Aorta (tissue), 5 donors: ENCODE measurements around the gene SKIC3. TPM values are rescaled to one million over a fixed set of nuclear protein-coding genes. Genes with fewer than 3 reads are reported as not detected.

ENCODE experiments used
- ATAC-seq: fragments of 200-7000 bp; cut with Tn5 transposase; one replicate; pipeline ENCODE4 v1.9.1; 2022; ENCODE audit warnings: moderate library complexity; ENCODE audit not compliant: low FRiP score
- DNase-seq, 2 donors: peaks; one replicate each; pipeline ENCODE4 v3.0.0-alpha.2; 2020
- H3K27ac ChIP-seq, 2 donors: one replicate each; pipeline ENCODE4 v1.5.1; 2013; ENCODE audit warnings: low read length in 2 of 2, mild to moderate bottlenecking in 2 of 2, moderate library complexity in 2 of 2, control low read depth in 1 of 2, inconsistent platforms in 1 of 2, low read depth in 1 of 2
- H3K27me3 ChIP-seq, 2 donors: one replicate each; pipeline ENCODE4 v1.6.1; 2013; ENCODE audit warnings: control low read depth in 1 of 2, low read length in 1 of 2, mild to moderate bottlenecking in 1 of 2, moderate library complexity in 1 of 2; ENCODE audit not compliant: insufficient read depth in 2 of 2, control insufficient read depth in 1 of 2
- H3K36me3 ChIP-seq, 2 donors: one replicate each; pipeline ENCODE4 v1.6.1; 2013; ENCODE audit warnings: control low read depth in 1 of 2, low read length in 1 of 2, mild to moderate bottlenecking in 1 of 2; ENCODE audit not compliant: insufficient read depth in 2 of 2, control insufficient read depth in 1 of 2
- H3K4me1 ChIP-seq, 2 donors: one replicate each; pipeline ENCODE4 v1.6.1; 2013; ENCODE audit warnings: low read length in 2 of 2, control low read depth in 1 of 2, mild to moderate bottlenecking in 1 of 2, moderate library complexity in 1 of 2; ENCODE audit not compliant: insufficient read depth in 2 of 2, control insufficient read depth in 1 of 2
- H3K4me3 ChIP-seq, 2 donors: one replicate each; pipeline ENCODE4 v1.5.1; 2013; ENCODE audit warnings: low read length in 2 of 2, control low read depth in 1 of 2, mild to moderate bottlenecking in 1 of 2
- H3K9me3 ChIP-seq: one replicate; pipeline ENCODE4 v1.6.1; 2013; ENCODE audit warnings: mild to moderate bottlenecking, low read length; ENCODE audit not compliant: control insufficient read depth
- WGBS, 2 donors: extraction: QIAGEN DNeasy Blood & Tissue Kit; methylation state at CpG; one replicate each; pipeline ENCODE4 v1.1.7; 2013; 5-methylcytosine and 5-hydroxymethylcytosine counted together
- intact Hi-C, 2 donors: fragments of 100-400 bp; cut with DNase I; formaldehyde crosslinking; loops; one replicate each; pipeline versions ENCODE4 v1.14.2 to v1.15.0; 2022
- long read RNA-seq, 2 donors: library from polyadenylated mRNA; unstranded; transcript quantifications; one replicate each; pipeline ENCODE4 v2.0.0, GENCODE V29; 2020 to 2021
- polyA plus RNA-seq, 2 donors: library from polyadenylated mRNA; stranded (reverse); fragments of 200-250 nt; gene quantifications; one replicate each; pipeline ENCODE4 v1.2.3, GENCODE V29; 2013
- total RNA-seq, 2 donors: library from RNA; stranded (reverse); fragmentation: NEBNext Ultra II Directional; extraction: Animal tissue kit (Norgen Biotek cat#: 25700); gene quantifications; one replicate each; pipeline ENCODE4 v1.2.1, GENCODE V29; 2021
- donor health status: healthy with polysubstance abuse.
- donor health status: Bipolar disorder and iron deficiency.
- donor health status: DM: no; HTN: no; CAD: no.
- donor health status: DM: no; HTN: no; CAD: no.
- donor health status: DM: yes; HTN: yes; CAD: no.

The SKIC3 gene
- total RNA-seq (10 to 100 TPM; 80.6 to 98.4 TPM), polyA plus RNA-seq (10 to 100 TPM; 14.8 to 28.1 TPM)
- long read RNA-seq, donor 1, partial matches to known transcripts, result 24 of 33 reads
- long read RNA-seq, donor 1, other reads (novel, unspliced or antisense), result 9 of 33 reads
- long read RNA-seq, donor 2, full-length matches to known transcripts, result 6 of 30 reads
- long read RNA-seq, donor 2, partial matches to known transcripts, result 14 of 30 reads
- long read RNA-seq, donor 2, other reads (novel, unspliced or antisense), result 10 of 30 reads

DNA sequence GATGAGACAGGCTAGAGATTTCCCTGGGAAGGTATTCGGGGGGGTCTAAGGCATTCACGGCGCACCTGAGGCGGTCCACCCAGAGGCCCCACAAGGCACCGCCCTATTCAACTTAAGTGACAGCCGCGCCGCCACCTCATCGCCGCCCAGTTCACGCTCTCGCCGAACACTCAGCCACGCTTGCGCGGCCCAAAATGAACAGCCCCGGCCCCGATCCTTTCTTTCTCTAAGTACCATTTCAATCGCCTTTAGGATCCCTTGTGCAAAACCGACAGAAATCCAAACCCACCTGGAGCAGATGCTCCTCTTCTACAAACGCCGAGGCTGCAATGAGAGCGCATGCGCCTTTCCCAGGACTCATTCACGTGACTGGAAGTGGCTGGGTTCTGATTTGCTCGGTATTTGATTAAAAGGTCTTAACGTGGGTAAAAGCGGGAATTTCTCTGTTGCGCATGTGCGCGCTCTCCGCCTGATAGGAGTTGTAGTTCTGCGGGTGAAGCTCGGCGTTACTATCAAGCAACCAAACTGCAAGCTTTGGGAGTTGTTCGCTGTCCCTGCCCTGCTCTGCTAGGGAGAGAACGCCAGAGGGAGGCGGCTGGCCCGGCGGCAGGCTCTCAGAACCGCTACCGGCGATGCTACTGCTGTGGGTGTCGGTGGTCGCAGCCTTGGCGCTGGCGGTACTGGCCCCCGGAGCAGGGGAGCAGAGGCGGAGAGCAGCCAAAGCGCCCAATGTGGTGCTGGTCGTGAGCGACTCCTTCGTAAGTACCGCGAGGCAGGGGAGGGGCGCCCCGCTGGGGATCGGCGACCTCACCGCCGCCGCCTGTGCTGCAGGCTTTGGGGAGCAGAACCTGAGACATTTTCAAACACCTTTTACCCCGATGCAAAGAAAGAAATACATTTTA, at the start of gene SKIC3, which contains the start of gene ARSK:
Gene SKIC3 (minus strand): TSS at position 331 of the 902 bp plus-strand sequence. CDS start 7,827 bp downstream, outside the sequence.
Gene ARSK (plus strand): TSS at position 455 of the 902 bp plus-strand sequence. CDS start 178 bp downstream, at position 633.
- WGBS, 2 donors, result 0% methylated on average over 63 of the region's 63 CpGs
- H3K27me3 ChIP-seq, result no peaks in the 10 kb centered on the region
- peak within 1 kb of the TSS; percentile 93 to 97 for H3K4me3 ChIP-seq
- intact Hi-C loops, result no loop called here
- ATAC-seq (peak; percentile 98), DNase-seq (peak; percentile 96)
- H3K27ac ChIP-seq, result peak within 1 kb of the TSS in 1 of 2 donors; percentile 85
- H3K9me3 ChIP-seq, result no peaks in the 10 kb centered on the region
- no peaks in the 10 kb centered on the region for H3K4me1 ChIP-seq
- peaks cover 0 to 2% of the 10 kb centered on the region in 2 donors for H3K36me3 ChIP-seq

DNA sequence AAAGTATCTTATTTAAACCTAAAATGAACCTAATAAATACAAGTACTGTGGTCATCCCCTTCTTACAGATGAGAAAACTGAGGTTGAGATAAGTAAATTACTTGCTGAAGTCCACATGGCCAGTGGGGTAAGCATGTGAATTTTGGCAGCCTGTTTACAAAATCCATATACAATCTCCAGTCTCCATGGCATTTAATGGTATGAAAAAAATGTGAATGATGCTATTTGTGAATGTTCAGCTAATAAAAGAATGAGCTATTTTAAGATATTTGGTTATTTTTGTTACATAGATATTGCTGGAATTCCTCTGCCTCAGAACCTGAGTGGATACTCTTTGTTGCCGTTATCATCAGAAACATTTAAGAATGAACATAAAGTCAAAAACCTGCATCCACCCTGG, 45.8 kb upstream of the SKIC3 start:
- no peaks in the 10 kb centered on the region for H3K36me3 ChIP-seq
- intact Hi-C loops, result no loop called here
- H3K4me3 ChIP-seq, result no peak overlapping the region
- DNase-seq, result no peak
- no peaks in the 10 kb centered on the region for H3K4me1 ChIP-seq
- H3K9me3 ChIP-seq, result no peaks in the 10 kb centered on the region
- 20 to 26% methylated on average over 1 of the region's 1 CpG for WGBS, 2 donors
- H3K27ac ChIP-seq, result no peak overlapping the region
- no peak for ATAC-seq
- no peaks in the 10 kb centered on the region for H3K27me3 ChIP-seq

DNA sequence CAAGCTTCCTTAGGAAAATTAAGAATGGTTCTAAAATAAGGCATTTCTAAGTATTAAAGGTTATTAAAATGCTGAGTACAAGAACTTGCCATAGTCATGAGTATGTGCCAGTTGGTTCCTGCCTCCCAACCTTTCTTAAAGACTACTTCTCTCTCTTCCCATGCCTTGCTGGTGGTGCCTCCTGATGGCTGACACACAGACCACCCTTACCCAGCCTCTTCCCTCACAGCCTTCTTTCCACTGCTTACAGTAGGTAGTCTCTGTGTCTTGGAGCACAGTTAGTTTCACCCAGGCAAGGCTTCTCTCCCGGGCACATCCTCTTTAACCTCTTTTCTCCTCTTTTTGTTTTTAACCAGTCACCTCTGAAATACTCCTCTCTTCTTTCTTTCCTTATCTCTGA, 44.5 kb upstream of the SKIC3 start:
- H3K4me3 ChIP-seq, result no peak overlapping the region
- no peak overlapping the region for H3K27ac ChIP-seq
- H3K36me3 ChIP-seq, result no peaks in the 10 kb centered on the region
- ATAC-seq (no peak), DNase-seq (no peak)
- H3K9me3 ChIP-seq, result no peaks in the 10 kb centered on the region
- 88 to 89% methylated on average over 1 of the region's 1 CpG for WGBS, 2 donors
- H3K27me3 ChIP-seq, result no peaks in the 10 kb centered on the region
- intact Hi-C loops, result no loop called here
- H3K4me1 ChIP-seq, result no peaks in the 10 kb centered on the region

DNA sequence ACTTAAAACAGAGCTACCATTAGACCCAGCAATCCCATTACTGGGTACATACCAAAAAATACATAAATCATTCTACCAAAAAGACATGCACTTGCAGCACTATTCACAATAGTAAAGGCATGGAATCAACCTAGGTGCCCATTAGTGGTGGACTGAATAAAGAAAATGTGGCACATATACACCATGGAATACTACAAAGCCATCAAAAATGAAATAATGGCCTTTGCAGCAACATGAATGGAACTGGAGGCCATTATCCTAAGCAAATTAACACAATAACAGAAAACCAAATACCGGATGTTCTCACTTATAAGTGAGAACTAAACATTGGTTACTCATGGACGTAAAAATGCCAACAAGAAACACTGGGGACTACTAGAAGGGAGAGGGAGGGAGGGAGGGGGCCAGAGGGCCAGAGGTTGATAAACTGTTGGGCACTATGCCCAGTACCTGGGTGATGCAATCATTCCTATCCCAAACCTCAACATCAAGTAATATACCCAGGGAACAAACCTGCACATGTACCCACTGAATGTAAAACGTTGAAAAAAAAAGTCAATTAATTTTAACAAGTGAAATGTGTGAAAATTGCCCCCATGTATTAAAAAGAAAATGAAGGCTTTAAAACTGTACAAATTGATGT, 40.6 kb upstream of the SKIC3 start:
- Histone ChIP-seq H3K4me3 (no peak overlapping the region), H3K27ac (no peak overlapping the region), H3K4me1 (no peaks in the 10 kb centered on the region), H3K27me3 (no peaks in the 10 kb centered on the region), H3K36me3 (no peaks in the 10 kb centered on the region), H3K9me3 (no peaks in the 10 kb centered on the region)
- intact Hi-C loops, result no loop called here
- ATAC-seq, result no peak
- no peak for DNase-seq
- 95 to 98% methylated on average over 3 of the region's 3 CpGs for WGBS, 2 donors

DNA sequence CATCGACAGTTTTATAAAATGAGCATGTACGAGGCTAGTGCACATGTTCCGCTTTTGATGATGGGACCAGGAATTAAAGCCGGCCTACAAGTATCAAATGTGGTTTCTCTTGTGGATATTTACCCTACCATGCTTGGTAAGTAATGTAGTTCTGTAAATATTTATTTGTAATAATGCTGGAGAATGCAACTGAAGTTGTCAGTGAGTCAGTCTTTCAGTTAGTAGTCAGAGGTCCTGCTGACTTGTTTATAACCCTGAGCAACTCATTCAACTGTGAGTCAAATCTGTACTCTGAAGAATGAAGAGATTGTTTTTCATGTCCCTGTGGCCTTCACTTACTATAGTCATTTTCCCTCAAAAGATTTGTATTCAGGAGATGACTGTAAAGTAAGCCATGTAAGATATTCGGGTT, 36.7 kb upstream of the SKIC3 start:
- Histone ChIP-seq H3K27me3 (no peaks in the 10 kb centered on the region), H3K36me3 (no peaks in the 10 kb centered on the region), H3K4me3 (no peak overlapping the region), H3K4me1 (no peaks in the 10 kb centered on the region), H3K9me3 (no peaks in the 10 kb centered on the region), H3K27ac (no peak overlapping the region)
- intact Hi-C loops, result no loop called here
- DNase-seq (no peak), ATAC-seq (no peak)
- WGBS, 2 donors, result 95 to 96% methylated on average over 5 of the region's 5 CpGs

DNA sequence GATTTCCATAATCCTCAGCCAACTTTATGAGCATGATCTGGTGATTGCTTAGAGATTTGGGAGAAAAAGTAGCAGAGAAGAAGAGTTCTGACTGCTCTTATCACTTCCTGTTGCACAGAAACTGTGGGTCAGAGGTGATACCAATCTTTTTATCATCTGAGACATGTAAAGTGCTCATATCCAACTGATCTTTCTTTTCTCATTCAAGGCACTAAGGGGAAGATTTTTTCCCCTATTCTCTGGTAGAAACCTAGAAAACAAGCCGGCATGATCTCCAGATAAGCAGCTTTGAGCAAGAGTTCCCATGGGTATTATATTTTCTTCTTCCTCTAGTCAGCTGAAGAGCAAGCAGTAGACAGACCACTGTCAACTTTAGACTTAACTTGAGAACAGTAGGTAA, 36.1 kb upstream of the SKIC3 start:
- 77 to 84% methylated on average over 1 of the region's 1 CpG for WGBS, 2 donors
- Histone ChIP-seq H3K9me3 (no peaks in the 10 kb centered on the region), H3K27me3 (no peaks in the 10 kb centered on the region), H3K4me1 (no peaks in the 10 kb centered on the region), H3K4me3 (no peak overlapping the region), H3K36me3 (no peaks in the 10 kb centered on the region), H3K27ac (no peak overlapping the region)
- DNase-seq, result no peak
- ATAC-seq, result no peak
- intact Hi-C loops, result no loop called here

DNA sequence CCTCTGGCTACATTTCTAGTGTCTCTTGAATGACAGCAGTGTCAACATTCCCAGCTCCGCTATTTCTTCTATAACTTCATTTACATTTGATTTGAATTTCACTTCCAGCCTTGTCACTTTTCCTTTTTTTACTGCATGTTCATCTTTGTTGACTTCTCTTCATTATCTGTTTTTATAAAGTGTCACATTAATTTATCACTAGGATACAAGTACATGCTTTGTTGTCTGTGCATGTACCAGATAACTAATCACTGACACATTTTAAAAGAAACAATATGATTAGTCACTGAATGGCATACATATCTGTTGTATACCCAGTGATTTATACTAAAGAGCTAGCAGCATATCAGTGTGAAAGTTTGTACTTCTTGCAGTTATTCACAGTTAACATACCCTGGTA, 29.2 kb upstream of the SKIC3 start:
- no peaks in the 10 kb centered on the region for H3K9me3 ChIP-seq
- no peak for ATAC-seq
- H3K4me1 ChIP-seq, result no peaks in the 10 kb centered on the region
- H3K27me3 ChIP-seq, result no peaks in the 10 kb centered on the region
- 98 to 100% methylated on average over 1 of the region's 1 CpG for WGBS, 2 donors
- H3K36me3 ChIP-seq, result peaks cover 0 to 2% of the 10 kb centered on the region in 2 donors
- no peak for DNase-seq
- H3K4me3 ChIP-seq, result no peak overlapping the region
- intact Hi-C loops, result no loop called here
- no peak overlapping the region for H3K27ac ChIP-seq

DNA sequence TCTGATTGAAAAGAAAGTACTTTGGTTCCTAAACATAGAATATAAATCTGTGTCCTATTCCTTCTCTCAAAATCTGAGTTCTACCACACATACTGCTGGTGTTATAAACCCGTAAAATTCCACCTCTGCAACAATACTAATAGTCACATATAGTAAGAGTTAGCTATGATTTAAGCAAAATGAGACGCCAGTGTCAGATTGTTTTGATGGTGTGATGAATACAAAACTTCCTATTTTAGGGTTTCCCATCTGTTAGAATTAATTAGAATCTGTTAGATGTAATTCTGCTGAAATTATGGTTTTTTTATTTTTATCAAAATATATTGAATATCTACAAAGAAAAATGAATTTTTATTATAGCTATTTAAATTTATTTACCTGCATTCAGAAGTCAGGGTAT, 26.8 kb upstream of the SKIC3 start:
- intact Hi-C loops, result no loop called here
- Histone ChIP-seq H3K27ac (no peak overlapping the region), H3K9me3 (no peaks in the 10 kb centered on the region), H3K27me3 (no peaks in the 10 kb centered on the region), H3K36me3 (peaks cover 0 to 2% of the 10 kb centered on the region in 2 donors), H3K4me3 (no peak overlapping the region), H3K4me1 (no peaks in the 10 kb centered on the region)
- 97 to 98% methylated on average over 2 of the region's 2 CpGs for WGBS, 2 donors
- ATAC-seq, result no peak
- DNase-seq, result no peak
